NT2/D1 (cell line): ENCODE measurements around the gene AQP1.

ENCODE experiments used
- SUZ12 ChIP-seq: IDR thresholded peaks from 2 replicates; pipeline ENCODE4 v1.6.1; 2011; ENCODE audit not compliant: insufficient read length, insufficient read depth; ENCODE audit errors: extremely low read depth
- YY1 ChIP-seq: IDR thresholded peaks from 2 replicates; pipeline ENCODE4 v1.6.1; 2011; ENCODE audit not compliant: insufficient read length, insufficient read depth
- ZNF274 ChIP-seq: IDR thresholded peaks from 2 replicates; pipeline ENCODE4 v1.6.1; 2011; ENCODE audit warnings: mild to moderate bottlenecking, low read depth, low read length

DNA sequence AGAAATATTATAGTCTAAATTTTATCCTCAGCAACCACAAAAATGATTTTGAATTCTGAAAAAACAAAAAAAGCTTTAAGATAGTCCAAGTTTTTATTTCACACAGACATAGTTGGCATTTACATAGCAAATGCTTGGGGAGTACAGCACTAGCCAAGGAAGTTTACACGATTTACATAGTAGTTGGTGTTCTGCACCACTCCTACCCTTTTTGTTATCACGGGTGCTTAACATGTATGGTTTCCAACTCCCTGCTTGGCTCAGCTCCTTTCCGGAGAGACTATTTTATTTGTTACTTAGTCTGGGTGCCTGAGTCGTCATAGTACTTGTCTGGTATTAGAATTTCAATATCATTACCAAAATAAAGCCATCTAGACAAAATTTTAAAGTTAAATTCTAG is 43.3 kb downstream of the AQP1 start:
- TF ChIP-seq ZNF274 (no peak), YY1 (no peak), SUZ12 (no peak)
